ENCODE measurements around the gene FBXO8.

DNA sequence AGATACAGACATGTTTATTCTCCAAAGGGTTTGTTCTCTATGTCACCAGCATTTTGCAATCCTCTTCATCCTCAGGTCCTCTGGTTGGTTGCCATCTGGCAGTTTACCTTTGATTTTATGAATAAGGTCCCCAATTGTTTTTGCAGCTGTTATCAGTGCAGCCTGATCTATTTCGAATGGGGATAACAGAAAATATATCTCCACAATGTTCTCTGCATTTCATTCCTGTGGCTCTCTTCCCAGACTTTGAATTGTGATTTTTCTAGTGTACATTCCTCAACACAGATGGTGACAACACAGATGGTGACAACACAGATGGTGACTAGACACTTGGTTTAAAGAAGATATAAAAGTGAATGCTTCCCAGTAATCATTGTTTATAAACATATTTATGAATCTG, 74.1 kb downstream of the FBXO8 start:
- TF ChIP-seq, protein P1, sequence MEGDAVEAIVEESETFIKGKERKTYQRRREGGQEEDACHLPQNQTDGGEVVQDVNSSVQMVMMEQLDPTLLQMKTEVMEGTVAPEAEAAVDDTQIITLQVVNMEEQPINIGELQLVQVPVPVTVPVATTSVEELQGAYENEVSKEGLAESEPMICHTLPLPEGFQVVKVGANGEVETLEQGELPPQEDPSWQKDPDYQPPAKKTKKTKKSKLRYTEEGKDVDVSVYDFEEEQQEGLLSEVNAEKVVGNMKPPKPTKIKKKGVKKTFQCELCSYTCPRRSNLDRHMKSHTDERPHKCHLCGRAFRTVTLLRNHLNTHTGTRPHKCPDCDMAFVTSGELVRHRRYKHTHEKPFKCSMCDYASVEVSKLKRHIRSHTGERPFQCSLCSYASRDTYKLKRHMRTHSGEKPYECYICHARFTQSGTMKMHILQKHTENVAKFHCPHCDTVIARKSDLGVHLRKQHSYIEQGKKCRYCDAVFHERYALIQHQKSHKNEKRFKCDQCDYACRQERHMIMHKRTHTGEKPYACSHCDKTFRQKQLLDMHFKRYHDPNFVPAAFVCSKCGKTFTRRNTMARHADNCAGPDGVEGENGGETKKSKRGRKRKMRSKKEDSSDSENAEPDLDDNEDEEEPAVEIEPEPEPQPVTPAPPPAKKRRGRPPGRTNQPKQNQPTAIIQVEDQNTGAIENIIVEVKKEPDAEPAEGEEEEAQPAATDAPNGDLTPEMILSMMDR (conservative IDR thresholded peaks at IDR 0.05; ENCODE audit: low read depth, low read length), result no peak
- TF ChIP-seq EZH2 (IDR thresholded peaks at IDR 0.05; ENCODE audit: borderline replicate concordance, low read depth, low read length, poor library complexity, severe bottlenecking), result no peak
